ENCODE data around the gene ITLN2. TPM values are rescaled to one million over a fixed set of nuclear protein-coding genes. Genes with fewer than 3 reads are reported as not detected.
"Not testable (repeated sequence)": the region's sequence is repeated elsewhere in the genome, so short reads cannot be mapped to it uniquely, and the experiment has no call there.

The ITLN2 gene
- total RNA-seq, 2 donors from 2014 or later: 2.0 to 6.3 TPM

DNA sequence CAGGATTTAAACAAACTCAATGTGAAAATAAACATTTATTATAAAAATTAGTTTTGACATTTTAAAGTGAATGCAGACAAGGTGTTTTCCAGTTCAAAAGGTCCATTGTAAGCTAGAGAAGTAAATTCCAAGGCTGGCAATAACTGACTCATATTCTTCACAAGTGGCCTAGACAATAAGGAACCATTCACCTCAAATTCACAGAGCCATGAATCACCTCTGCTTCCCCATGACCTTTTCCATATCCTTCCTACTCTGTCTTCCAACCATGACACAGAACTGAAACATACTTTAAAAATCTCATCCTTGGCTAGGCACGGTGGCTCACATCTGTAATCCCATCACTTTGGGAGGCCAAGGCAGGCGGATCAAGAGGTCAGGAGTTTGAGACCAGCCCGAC, 41.6 kb upstream of the ITLN2 start:
- Histone ChIP-seq H3K36me3 (peaks cover 10% of the 10 kb centered on the region), H3K9me3 (no peaks in the 10 kb centered on the region), H3K4me3 (no peak overlapping the region), H3K27ac (no peak overlapping the region), H3K4me1 (peaks cover 0 to 13% of the 10 kb centered on the region in 2 donors), H3K27me3 (no peaks in the 10 kb centered on the region)
- TF ChIP-seq CTCF (IDR thresholded peaks at IDR 0.05): no peak
- DNase-seq (ENCODE audit: low spot score): no peak

GRCh38 chr1:160993544-160994193, 39.1 kb upstream of the ITLN2 start:
- Histone ChIP-seq H3K9me3 (no peaks in the 10 kb centered on the region), H3K4me3 (no peak overlapping the region), H3K27ac (no peak overlapping the region), H3K27me3 (no peaks in the 10 kb centered on the region), H3K36me3 (no peaks in the 10 kb centered on the region), H3K4me1 (peaks cover 0 to 13% of the 10 kb centered on the region in 2 donors)
- peak in 1 of 2 donors; percentile 54 for TF ChIP-seq CTCF (IDR thresholded peaks at IDR 0.05)
- no peak for DNase-seq (ENCODE audit: low spot score)

- not testable (repeated sequence) for H3K4me3 ChIP-seq, H3K27me3 ChIP-seq
These were observed 37.4 kb upstream of the ITLN2 start for GRCh38 chr1:160992036-160992435.

DNA sequence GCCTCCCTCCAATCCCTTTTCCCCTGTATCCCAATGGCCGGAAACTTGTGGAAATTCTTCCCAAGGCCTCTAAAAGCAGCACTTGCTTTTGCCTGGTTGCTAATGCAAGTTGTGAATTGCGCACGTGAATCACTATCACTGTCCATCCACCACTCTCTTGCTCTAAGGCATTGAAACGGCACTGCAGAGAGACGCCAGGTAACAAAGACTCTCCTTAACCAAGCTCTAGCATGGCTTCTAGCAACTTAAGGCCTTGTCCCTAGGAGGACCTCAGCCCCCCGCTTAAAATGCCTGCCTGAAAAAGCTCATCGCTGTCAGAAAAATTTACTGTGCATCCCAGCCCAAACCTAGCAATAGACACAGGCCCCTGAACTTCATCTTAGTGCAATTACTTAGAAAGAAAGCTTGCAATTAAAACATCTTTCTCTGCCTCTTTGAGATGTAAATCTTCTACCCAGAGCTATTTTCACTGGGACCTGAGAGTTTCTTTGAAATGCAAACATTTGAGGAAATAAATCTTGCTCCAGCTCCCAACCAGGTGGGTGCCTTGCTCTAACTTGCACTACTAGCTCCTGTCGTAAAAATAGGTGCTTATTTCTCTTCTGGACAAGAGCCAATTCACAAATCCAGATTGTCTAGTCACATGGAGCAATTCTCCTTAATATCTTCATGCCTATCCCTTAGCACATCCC, 32.9 kb upstream of the ITLN2 start:
- no peak overlapping the region for H3K4me3 ChIP-seq
- no peaks in the 10 kb centered on the region for H3K36me3 ChIP-seq
- no peaks in the 10 kb centered on the region for H3K4me1 ChIP-seq
- no peak overlapping the region for H3K27ac ChIP-seq
- no peak for TF ChIP-seq CTCF (IDR thresholded peaks at IDR 0.05)
- no peaks in the 10 kb centered on the region for H3K9me3 ChIP-seq
- DNase-seq (ENCODE audit: low spot score): no peak
- no peaks in the 10 kb centered on the region for H3K27me3 ChIP-seq

More at GRCh38 chr1:160992036-160992435, 37.4 kb upstream of the ITLN2 start:
- H3K36me3 ChIP-seq; H3K27ac ChIP-seq; H3K9me3 ChIP-seq; H3K4me1 ChIP-seq; DNase-seq (ENCODE audit: low spot score): not testable (repeated sequence)

DNA sequence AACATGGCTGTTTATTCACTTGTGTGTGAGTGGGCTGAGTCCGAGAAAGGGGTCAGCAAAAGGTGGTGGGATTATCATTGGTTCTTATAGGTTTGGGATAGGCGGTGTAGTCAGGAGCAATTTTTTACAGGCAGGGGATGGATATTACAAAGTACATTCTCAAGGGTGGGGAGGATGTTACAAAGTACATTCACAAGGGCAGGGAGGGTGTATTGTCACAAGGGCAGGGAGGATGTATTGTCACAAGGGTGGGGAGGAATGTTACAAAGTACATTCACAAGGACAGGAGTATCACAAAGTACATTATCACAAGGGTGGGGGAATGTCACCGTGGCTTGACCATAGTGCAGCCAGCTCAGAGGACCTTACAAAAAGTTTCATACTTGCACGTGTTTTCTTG, 31.1 kb upstream of the ITLN2 start:
- DNase-seq (ENCODE audit: low spot score): no peak
- peaks cover 0 to 11% of the 10 kb centered on the region in 2 donors for H3K4me1 ChIP-seq
- no peak overlapping the region for H3K4me3 ChIP-seq
- no peak for TF ChIP-seq CTCF (IDR thresholded peaks at IDR 0.05)
- H3K9me3 ChIP-seq: no peaks in the 10 kb centered on the region
- H3K36me3 ChIP-seq: no peaks in the 10 kb centered on the region
- H3K27ac ChIP-seq: no peak overlapping the region
- H3K27me3 ChIP-seq: peaks cover 0 to 6% of the 10 kb centered on the region in 2 donors

DNA sequence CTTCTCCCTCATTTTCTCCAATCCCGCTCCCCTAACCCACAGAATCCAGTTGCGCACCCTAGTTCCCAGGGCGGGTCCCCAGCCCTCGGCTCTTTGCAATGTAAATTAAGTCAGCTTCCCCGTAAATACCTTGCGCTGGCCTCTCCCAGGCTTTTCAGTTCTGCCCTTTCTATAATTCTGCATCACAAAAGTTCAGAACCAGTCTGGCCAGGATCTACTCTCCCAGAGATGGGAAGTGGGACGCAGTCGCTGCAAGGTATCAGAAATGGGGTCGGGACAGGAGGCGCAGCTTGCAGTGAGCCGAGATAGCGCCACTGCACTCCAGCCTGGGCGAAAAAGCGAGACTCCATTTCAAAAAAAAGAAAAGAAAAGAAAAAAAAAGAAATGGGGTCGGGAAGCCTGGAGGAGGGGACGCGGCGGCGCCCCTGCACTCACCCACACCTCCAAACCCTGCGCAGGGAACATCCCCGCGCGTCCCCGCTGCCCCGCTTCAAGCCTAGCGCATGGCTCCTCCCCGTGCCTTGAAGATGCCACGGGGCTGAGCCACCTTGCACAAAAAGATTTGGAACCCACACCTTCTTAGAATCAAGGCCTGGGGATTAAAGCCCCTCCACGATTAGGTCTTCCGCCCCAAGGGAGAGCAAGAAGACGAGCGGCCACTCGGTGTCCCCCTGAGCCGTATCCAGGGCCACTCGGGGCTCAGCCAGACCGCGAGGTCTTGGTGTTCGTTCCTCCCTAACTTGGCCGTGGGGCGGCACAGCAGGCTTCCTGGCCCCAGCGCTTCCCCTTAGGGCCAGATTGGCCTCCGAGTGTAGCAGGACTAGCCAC, 27.2 kb upstream of the ITLN2 start:
- no peak for DNase-seq (ENCODE audit: low spot score)
- H3K27ac ChIP-seq: no peak overlapping the region
- no peak for TF ChIP-seq CTCF (IDR thresholded peaks at IDR 0.05)
- peaks cover 0 to 11% of the 10 kb centered on the region in 2 donors for H3K4me1 ChIP-seq
- H3K9me3 ChIP-seq: no peaks in the 10 kb centered on the region
- H3K36me3 ChIP-seq: no peaks in the 10 kb centered on the region
- H3K4me3 ChIP-seq: peak overlapping the region in 1 of 2 donors; percentile 29
- peaks cover 0 to 6% of the 10 kb centered on the region in 2 donors for H3K27me3 ChIP-seq
